HepG2 (cell line): ENCODE measurements around the gene U2AF1L4. TPM values are rescaled to one million over a fixed set of nuclear protein-coding genes. Genes with fewer than 3 reads are reported as not detected.

Experiments used
- ATF2 ChIP-seq: sonication (generic); formaldehyde crosslinking; IDR thresholded peaks from 2 replicates; pipeline ENCODE4 v1.4.0; 2020; ENCODE audit warnings: missing genetic modification reagents
- FOSL1 ChIP-seq: sonication (generic); formaldehyde crosslinking; IDR thresholded peaks from 2 replicates; pipeline ENCODE4 v1.9.0; 2021; ENCODE audit warnings: missing genetic modification reagents, borderline replicate concordance
- GATAD2A ChIP-seq: IDR thresholded peaks from 2 replicates; pipeline ENCODE4 v1.6.1; 2016
- ISL2 ChIP-seq: sonication (generic); formaldehyde crosslinking; IDR thresholded peaks from 2 replicates; pipeline ENCODE4 v1.5.0; 2020; ENCODE audit warnings: missing genetic modification reagents
- KDM2A ChIP-seq: sonication (generic); formaldehyde crosslinking; IDR thresholded peaks from 2 replicates; pipeline ENCODE4 v1.4.0; 2020; ENCODE audit warnings: low read depth, missing genetic modification reagents, borderline replicate concordance
- MEIS1 ChIP-seq: sonication (generic); formaldehyde crosslinking; IDR thresholded peaks from 2 replicates; pipeline ENCODE4 v1.9.0; 2021; ENCODE audit warnings: mild to moderate bottlenecking, missing genetic modification reagents, moderate library complexity, borderline replicate concordance
- NFIC ChIP-seq: IDR thresholded peaks from 2 replicates; pipeline ENCODE4 v1.6.1; 2012; ENCODE audit warnings: mild to moderate bottlenecking, low read length, inconsistent platforms
- NKX3-1 ChIP-seq: sonication (generic); formaldehyde crosslinking; IDR thresholded peaks from 2 replicates; pipeline ENCODE4 v1.5.0; 2020; ENCODE audit warnings: missing genetic modification reagents
- SMARCC2 ChIP-seq: fragments of 450-650 bp; IDR thresholded peaks from 2 replicates; pipeline ENCODE4 v1.6.1; 2017; ENCODE audit warnings: antibody characterized with exemption, mild to moderate bottlenecking
- TEF ChIP-seq: sonication (generic); formaldehyde crosslinking; IDR thresholded peaks from 2 replicates; pipeline ENCODE4 v1.5.0; 2020; ENCODE audit warnings: missing genetic modification reagents
- U2AF2 ChIP-seq: fragments of 200-400 bp; formaldehyde crosslinking; IDR thresholded peaks from 2 replicates; pipeline ENCODE4 v1.6.1; 2017; ENCODE audit warnings: low read depth, mild to moderate bottlenecking, low read length
- ZBTB2 ChIP-seq: sonication (generic); formaldehyde crosslinking; IDR thresholded peaks from 2 replicates; pipeline ENCODE4 v1.8.0; 2022; ENCODE audit warnings: low read depth, missing genetic modification reagents
- ZBTB25 ChIP-seq: IDR thresholded peaks from 2 replicates; pipeline ENCODE4 v1.6.1; 2018; ENCODE audit warnings: missing genetic modification reagents
- ZNF770 ChIP-seq: sonication (generic); formaldehyde crosslinking; IDR thresholded peaks from 2 replicates; pipeline ENCODE4 v1.5.0; 2020; ENCODE audit warnings: mild to moderate bottlenecking, missing genetic modification reagents
- polyA plus RNA-seq, 8 experiments: library from polyadenylated mRNA; depleted of rRNA in 3 of 8; stranded (reverse) in 7 of 8; unstranded in 1 of 8; fragments of >200 nt; fragmentation: Illumina TruSeq in 4 of 8; extraction: Trizol in 4 of 8; gene quantifications; 2 replicates each; pipeline versions ENCODE4 v1.2.1 to v1.2.3, GENCODE V29; 2011 to 2016; ENCODE audit warnings: low read depth in 4 of 8, missing spikeins in 1 of 8, mixed read lengths in 1 of 8; ENCODE audit not compliant: insufficient read depth in 1 of 8
- total RNA-seq, 5 experiments: library from RNA; depleted of rRNA; stranded (reverse); fragments of >200 nt; fragmentation: Illumina TruSeq; extraction: Trizol; gene quantifications; 2 replicates each; pipeline ENCODE4 v1.2.3, GENCODE V29; 2016; ENCODE audit warnings: low read depth in 1 of 5
- TF ChIP-seq, protein P1 (sequence below): sonication (generic); formaldehyde crosslinking; IDR thresholded peaks from 2 replicates; pipeline ENCODE4 v1.9.0; 2021; ENCODE audit warnings: missing genetic modification reagents, mild to moderate bottlenecking, borderline replicate concordance
- TF ChIP-seq, protein P2 (sequence below): IDR thresholded peaks from 2 replicates; pipeline ENCODE4 v1.6.1; 2016; ENCODE audit warnings: missing compliant biosample characterization, missing genetic modification reagents, borderline replicate concordance
- TF ChIP-seq, protein P3 (sequence below): sonication (generic); formaldehyde crosslinking; IDR thresholded peaks from 2 replicates; pipeline ENCODE4 v1.8.0; 2023; ENCODE audit warnings: mild to moderate bottlenecking, missing genetic modification reagents

U2AF1L4 gene
- total and polyA plus RNA-seq, 2 of the 13 experiments (the other 11 are each of a cell fraction or from before 2014, with no cell fraction given) = 7.9 to 15.4 TPM

DNA sequence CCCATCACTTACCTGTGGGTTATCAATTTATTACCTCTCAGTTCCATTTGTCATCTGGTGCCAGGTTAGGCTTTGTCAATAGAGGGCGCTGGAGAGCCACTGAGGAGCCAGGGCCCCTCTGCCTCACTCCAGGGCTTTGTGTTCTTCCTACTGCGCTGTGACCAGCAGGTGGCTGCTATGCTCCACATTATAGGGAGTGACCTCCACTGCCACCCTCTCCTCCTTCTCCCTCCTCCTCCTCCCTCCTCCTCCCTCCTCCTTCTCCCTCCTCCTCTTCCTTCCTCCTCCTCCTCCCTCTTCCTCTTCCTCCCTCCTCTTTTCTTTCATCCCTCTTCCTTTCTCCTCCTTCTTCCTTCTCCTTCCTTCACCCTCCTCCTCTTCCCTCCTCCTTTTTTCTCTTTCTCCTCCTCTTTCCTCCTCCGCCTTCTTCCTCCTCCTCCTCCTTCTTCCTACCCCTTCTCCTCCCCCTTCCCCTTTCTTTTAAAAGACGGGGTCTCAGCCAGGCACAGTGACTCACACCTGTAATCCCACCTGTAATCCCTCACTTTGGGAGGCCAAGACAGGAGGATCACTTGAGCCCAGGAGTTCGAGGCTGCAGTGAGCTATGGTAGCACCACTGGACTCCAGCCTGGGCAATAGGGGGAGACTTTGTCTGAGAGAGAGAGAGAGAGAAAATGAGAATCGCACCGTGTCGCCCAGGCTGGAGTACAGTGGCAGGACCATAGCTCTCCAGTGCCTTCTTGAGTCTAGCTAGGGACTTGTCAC, 51.2 kb downstream of the U2AF1L4 start (continued):
- TF ChIP-seq ZNF770 (CRISPR knock-in tag) (peak; percentile 79; the same call in 1 of the 2 replicates), NKX3-1 (CRISPR knock-in tag) (no peak), MEIS1 (CRISPR knock-in tag) (no peak), ATF2 (CRISPR knock-in tag) (peak; percentile 25; the same call in 1 of the 2 replicates), NFIC (no peak), GATAD2A (CRISPR knock-in tag) (peak; percentile 62; the same call in 1 of the 2 replicates), U2AF2 (no peak), ISL2 (no peak), ZBTB2 (CRISPR knock-in tag) (no peak), SMARCC2 (no peak), ZBTB25 (CRISPR knock-in tag) (0 out of 2 replicates have a peak, but pooled peaks have one; percentile 39), TEF (no peak), KDM2A (CRISPR knock-in tag) (peak; percentile 75; the same call in 1 of the 2 replicates), FOSL1 (no peak)
- TF ChIP-seq, protein P1, sequence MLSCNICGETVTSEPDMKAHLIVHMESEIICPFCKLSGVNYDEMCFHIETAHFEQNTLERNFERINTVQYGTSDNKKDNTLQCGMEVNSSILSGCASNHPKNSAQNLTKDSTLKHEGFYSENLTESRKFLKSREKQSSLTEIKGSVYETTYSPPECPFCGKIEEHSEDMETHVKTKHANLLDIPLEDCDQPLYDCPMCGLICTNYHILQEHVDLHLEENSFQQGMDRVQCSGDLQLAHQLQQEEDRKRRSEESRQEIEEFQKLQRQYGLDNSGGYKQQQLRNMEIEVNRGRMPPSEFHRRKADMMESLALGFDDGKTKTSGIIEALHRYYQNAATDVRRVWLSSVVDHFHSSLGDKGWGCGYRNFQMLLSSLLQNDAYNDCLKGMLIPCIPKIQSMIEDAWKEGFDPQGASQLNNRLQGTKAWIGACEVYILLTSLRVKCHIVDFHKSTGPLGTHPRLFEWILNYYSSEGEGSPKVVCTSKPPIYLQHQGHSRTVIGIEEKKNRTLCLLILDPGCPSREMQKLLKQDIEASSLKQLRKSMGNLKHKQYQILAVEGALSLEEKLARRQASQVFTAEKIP = no peak
- TF ChIP-seq, protein P2, sequence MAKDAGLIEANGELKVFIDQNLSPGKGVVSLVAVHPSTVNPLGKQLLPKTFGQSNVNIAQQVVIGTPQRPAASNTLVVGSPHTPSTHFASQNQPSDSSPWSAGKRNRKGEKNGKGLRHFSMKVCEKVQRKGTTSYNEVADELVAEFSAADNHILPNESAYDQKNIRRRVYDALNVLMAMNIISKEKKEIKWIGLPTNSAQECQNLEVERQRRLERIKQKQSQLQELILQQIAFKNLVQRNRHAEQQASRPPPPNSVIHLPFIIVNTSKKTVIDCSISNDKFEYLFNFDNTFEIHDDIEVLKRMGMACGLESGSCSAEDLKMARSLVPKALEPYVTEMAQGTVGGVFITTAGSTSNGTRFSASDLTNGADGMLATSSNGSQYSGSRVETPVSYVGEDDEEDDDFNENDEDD (CRISPR knock-in tag) = peak; percentile 26; the same call in 1 of the 2 replicates
- TF ChIP-seq, protein P3, sequence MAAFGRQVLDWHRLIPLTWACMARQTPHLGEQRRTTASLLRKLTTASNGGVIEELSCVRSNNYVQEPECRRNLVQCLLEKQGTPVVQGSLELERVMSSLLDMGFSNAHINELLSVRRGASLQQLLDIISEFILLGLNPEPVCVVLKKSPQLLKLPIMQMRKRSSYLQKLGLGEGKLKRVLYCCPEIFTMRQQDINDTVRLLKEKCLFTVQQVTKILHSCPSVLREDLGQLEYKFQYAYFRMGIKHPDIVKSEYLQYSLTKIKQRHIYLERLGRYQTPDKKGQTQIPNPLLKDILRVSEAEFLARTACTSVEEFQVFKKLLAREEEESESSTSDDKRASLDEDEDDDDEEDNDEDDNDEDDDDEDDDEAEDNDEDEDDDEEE (CRISPR knock-in tag) = no peak
